Gastrocnemius medialis (tissue), 4 donors: ENCODE data around the gene TUBB. TPM values are rescaled to one million over a fixed set of nuclear protein-coding genes. Genes with fewer than 3 reads are reported as not detected.

Experiments used
- ATAC-seq, 2 donors: fragments of 150-250 bp; one replicate each; pipeline ENCODE4 v1.9.1; 2016
- DNase-seq, 2 donors: peaks; one replicate each; pipeline ENCODE4 v3.0.0-alpha.2; 2019
- H3K27ac ChIP-seq, 4 donors: fragments of 200-600 bp; sonication (generic); 1 replicate in 1 of 4; 2 replicates in 3 of 4; pipeline ENCODE4 v1.5.1; 2016 to 2018; ENCODE audit warnings: mild to moderate bottlenecking in 2 of 4, moderate library complexity in 1 of 4
- H3K27me3 ChIP-seq, 3 donors: fragments of 200-600 bp; sonication (generic) in 2 of 3; 1 replicate in 1 of 3; 2 replicates in 2 of 3; pipeline versions ENCODE4 v1.5.1 to v1.6.0; 2016 to 2019; ENCODE audit warnings: mild to moderate bottlenecking in 1 of 3, moderate library complexity in 1 of 3
- H3K36me3 ChIP-seq, 2 donors: fragments of 200-600 bp; sonication (generic) in 1 of 2; one replicate each; pipeline ENCODE4 v1.5.1; 2017 to 2018
- H3K4me1 ChIP-seq, 2 donors: fragments of 200-600 bp; sonication (generic) in 1 of 2; one replicate each; pipeline ENCODE4 v1.5.1; 2016 to 2017; ENCODE audit warnings: mild to moderate bottlenecking in 2 of 2
- H3K4me3 ChIP-seq, 4 donors: fragments of 200-600 bp; sonication (generic) in 3 of 4; 1 replicate in 1 of 4; 2 replicates in 3 of 4; pipeline ENCODE4 v1.5.1; 2016 to 2019; ENCODE audit warnings: mild to moderate bottlenecking in 2 of 4
- H3K9me3 ChIP-seq, 3 donors: fragments of 200-600 bp; sonication (generic) in 2 of 3; 1 replicate in 1 of 3; 2 replicates in 2 of 3; pipeline ENCODE4 v1.5.1; 2016 to 2019
- CTCF ChIP-seq, 5 experiments: fragments of 450-650 bp in 3 of 5; fragments of 200-600 bp in 2 of 5; sonication (generic) in 2 of 5; IDR thresholded peaks in 4 of 5; conservative IDR thresholded peaks in 1 of 5; 1 replicate in 4 of 5; 2 replicates in 1 of 5; pipeline ENCODE4 v1.5.1; 2016 to 2019; ENCODE audit warnings: antibody characterized with exemption in 5 of 5, mild to moderate bottlenecking in 3 of 5, moderate library complexity in 3 of 5
- POLR2A ChIP-seq, 2 donors: fragments of 450-650 bp; IDR thresholded peaks; one replicate each; pipeline ENCODE4 v1.6.1; 2017; ENCODE audit warnings: antibody characterized with exemption in 2 of 2, mild to moderate bottlenecking in 2 of 2, moderate library complexity in 2 of 2
- in situ Hi-C, 4 donors: fragments of 200-750 bp; cut with MboI; loops; one replicate each; pipeline versions ENCODE4 v1.15.0 to v1.8.0; 2017; ENCODE audit warnings: low sequenced_read_pairs in 4 of 4
- intact Hi-C: fragments of 100-400 bp; cut with DNase I; formaldehyde crosslinking; loops from one replicate; pipeline ENCODE4 v1.15.1; 2023; ENCODE audit warnings: low total_unique reads
- total RNA-seq, 4 donors: library from RNA; depleted of rRNA; stranded (reverse); fragments of >200 nt; gene quantifications; one replicate each; pipeline versions ENCODE4 v1.1.0 to v1.2.3, GENCODE V29; 2016

Gene TUBB
- total RNA-seq, 4 donors from 2014 or later: 79.7 to 294 (median 193) TPM

- ATAC-seq (no peak), DNase-seq (no peak)
- no peak for TF ChIP-seq POLR2A (IDR thresholded peaks at IDR 0.05)
- no peak for TF ChIP-seq CTCF (IDR thresholded peaks at IDR 0.05 in 4 of 5, conservative IDR thresholded peaks at IDR 0.05 in 1 of 5)
- Histone ChIP-seq H3K27me3 (no peaks in the 10 kb centered on the region), H3K36me3 (peaks cover 0 to 80% of the 10 kb centered on the region in 2 donors), H3K4me3 (no peak overlapping the region), H3K9me3 (no peaks in the 10 kb centered on the region), H3K4me1 (peaks cover 11 to 18% of the 10 kb centered on the region in 2 donors), H3K27ac (peak overlapping the region in 1 of 4 donors; percentile 10)
- in situ Hi-C loops (loop anchor here in 1 of 4 donors (25.0 kb wide), 1 partner anchor 161 kb away; the partner anchor contains the start of gene DDR1), intact Hi-C loops (no loop called here)
These were observed 5.8 kb downstream of the TUBB start for GRCh38 chr6:30725713-30726505.

- Histone ChIP-seq H3K4me3 (no peak overlapping the region), H3K27ac (peak overlapping the region in 1 of 4 donors; percentile 43), H3K9me3 (no peaks in the 10 kb centered on the region), H3K27me3 (no peaks in the 10 kb centered on the region), H3K4me1 (peaks cover 8 to 17% of the 10 kb centered on the region in 2 donors), H3K36me3 (peaks cover 0 to 84% of the 10 kb centered on the region in 2 donors)
- intact Hi-C loops (no loop called here), in situ Hi-C loops (loop anchor here in 1 of 4 donors (25.0 kb wide), 1 partner anchor 161 kb away; the partner anchor contains the start of gene DDR1)
- ATAC-seq: no peak
- TF ChIP-seq CTCF (IDR thresholded peaks at IDR 0.05 in 4 of 5, conservative IDR thresholded peaks at IDR 0.05 in 1 of 5) (no peak), POLR2A (IDR thresholded peaks at IDR 0.05) (no peak)
- DNase-seq: no peak
These were observed 6.6 kb downstream of the TUBB start for GRCh38 chr6:30726506-30727413.

- Histone ChIP-seq H3K4me3 (no peak overlapping the region), H3K9me3 (no peaks in the 10 kb centered on the region), H3K27ac (peak overlapping the region in 2 of 4 donors; percentile 43 to 59), H3K36me3 (peaks cover 0 to 93% of the 10 kb centered on the region in 2 donors), H3K27me3 (no peaks in the 10 kb centered on the region), H3K4me1 (peaks cover 0 to 6% of the 10 kb centered on the region in 2 donors)
- ATAC-seq (peak in 1 of 2 donors; percentile 42), DNase-seq (no peak)
- intact Hi-C loops (no loop called here), in situ Hi-C loops (loop anchor here in 1 of 4 donors (25.0 kb wide), 1 partner anchor 159 kb away; the partner anchor contains the start of gene DDR1)
- TF ChIP-seq CTCF (IDR thresholded peaks at IDR 0.05 in 4 of 5, conservative IDR thresholded peaks at IDR 0.05 in 1 of 5): no peak
- TF ChIP-seq POLR2A (IDR thresholded peaks at IDR 0.05): no peak
These were observed 7.9 kb downstream of the TUBB start for GRCh38 chr6:30727920-30728553.
